ENCODE results near the gene PCED1B.

GRCh38 chr12:47071241-47071852, 8.1 kb upstream of the PCED1B start:
- peak in 3 of 6 experiments; percentile 19 to 43 (median 24) for TF ChIP-seq CTCF (IDR thresholded peaks at IDR 0.05)
- TF ChIP-seq POLR2AphosphoS5 (IDR thresholded peaks at IDR 0.05): no peak
- no peak for TF ChIP-seq POLR2A (IDR thresholded peaks at IDR 0.05)

Data from upper lobe of left lung (tissue), 4 donors.